ENCODE results near the gene BCAS3. TPM values are rescaled to one million over a fixed set of nuclear protein-coding genes. Genes with fewer than 3 reads are reported as not detected.

Gene BCAS3
- polyA plus RNA-seq, 3 donors, result 10.3 to 19.1 (median 14.7) TPM

DNA sequence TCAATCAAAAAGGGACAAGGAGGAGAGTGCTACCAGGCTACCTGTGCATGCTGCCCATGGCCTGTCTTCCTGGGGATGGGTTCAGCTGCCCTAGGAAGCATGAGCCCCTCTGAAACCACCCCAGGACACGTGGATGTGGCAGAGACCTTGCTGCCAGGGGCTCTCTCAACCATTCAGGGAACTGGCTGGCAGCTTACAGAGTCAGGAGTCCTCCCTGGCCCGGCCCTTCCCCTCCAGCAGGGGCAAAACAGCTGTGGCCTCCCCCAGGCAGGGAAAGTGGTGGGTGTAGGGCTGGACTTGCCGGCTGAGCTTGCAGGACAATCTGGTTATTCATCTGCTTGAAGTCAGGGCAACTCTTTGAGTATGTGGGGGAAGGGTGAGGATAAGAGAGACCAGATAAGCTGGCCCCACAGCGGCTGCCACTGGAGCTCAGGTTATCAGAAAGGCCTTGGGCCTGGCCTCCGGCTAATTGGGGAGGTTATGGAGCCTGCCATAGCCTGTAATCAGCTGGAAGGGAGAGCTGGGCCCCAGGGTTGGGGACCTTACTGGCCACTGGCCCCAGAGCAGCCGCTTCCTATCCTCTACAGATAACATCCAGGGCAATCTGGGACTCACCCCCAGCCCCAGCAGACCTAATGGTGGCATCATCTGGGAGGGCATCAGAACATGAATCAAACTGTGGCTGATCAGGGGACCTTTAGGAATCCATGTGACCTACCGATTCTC is 716.4 kb downstream of the BCAS3 start:
- Histone ChIP-seq H3K9me3 (replicated peaks in 1 of 2; ENCODE audit: control insufficient read depth in 1 of 2, insufficient read depth in 1 of 2, low read length in 2 of 2) (peaks cover 0 to 15% of the 10 kb centered on the region in 2 donors), H3K27ac (ENCODE audit: low read depth in 1 of 2, low read length in 2 of 2) (no peak overlapping the region), H3K27me3 (ENCODE audit: control insufficient read depth in 2 of 2, insufficient read depth in 2 of 2, low read length in 2 of 2) (peaks cover 29 to 50% of the 10 kb centered on the region in 2 donors), H3K4me3 (replicated peaks in 1 of 3; ENCODE audit: low read depth in 2 of 3, low read length in 3 of 3) (no peak overlapping the region), H2AFZ (ENCODE audit: insufficient read depth, low read depth, low read length, poor library complexity, severe bottlenecking) (no peak overlapping the region), H3K36me3 (replicated peaks in 1 of 2; ENCODE audit: control insufficient read depth in 1 of 2, insufficient read depth in 2 of 2, low read length in 2 of 2) (no peaks in the 10 kb centered on the region), H3K4me2 (replicated peaks; ENCODE audit: extremely low read depth, low read length, poor library complexity, severe bottlenecking) (no peak overlapping the region), H3K4me1 (ENCODE audit: control insufficient read depth in 1 of 2, insufficient read depth in 2 of 2, low read length in 2 of 2) (peaks cover 3 to 23% of the 10 kb centered on the region in 2 donors), H4K20me1 (ENCODE audit: insufficient read depth, low read length) (no peaks in the 10 kb centered on the region), H3K79me2 (ENCODE audit: insufficient read depth, low read length) (no peaks in the 10 kb centered on the region), H3K9ac (ENCODE audit: insufficient read depth, low read length, poor library complexity, severe bottlenecking) (no peak overlapping the region)
- WGBS (ENCODE audit: insufficient coverage), result 89% methylated on average over 5 of the region's 7 CpGs
- intact Hi-C loops (cut with micrococcal nuclease), result loop anchor here (5.0 to 10.0 kb wide), 4 partner anchors 389 to 672 kb away; no protein-coding TSS in a partner anchor
- DNase-seq, result no peak
- Mint-ChIP-seq H3K27ac (no peak overlapping the region), H3K4me3 (peak overlapping the region in 1 of 2 donors; percentile 85), H3K36me3 (peaks cover 5 to 15% of the 10 kb centered on the region in 2 donors), H3K9me3 (peaks cover 0 to 16% (median 7%) of the 10 kb centered on the region in 7 donors), H3K27me3 (ENCODE audit: low read depth in 3 of 3) (peaks cover 50 to 83% (median 54%) of the 10 kb centered on the region in 3 donors), H3K4me1 (peaks cover 14% of the 10 kb centered on the region)
- TF ChIP-seq, protein P1, sequence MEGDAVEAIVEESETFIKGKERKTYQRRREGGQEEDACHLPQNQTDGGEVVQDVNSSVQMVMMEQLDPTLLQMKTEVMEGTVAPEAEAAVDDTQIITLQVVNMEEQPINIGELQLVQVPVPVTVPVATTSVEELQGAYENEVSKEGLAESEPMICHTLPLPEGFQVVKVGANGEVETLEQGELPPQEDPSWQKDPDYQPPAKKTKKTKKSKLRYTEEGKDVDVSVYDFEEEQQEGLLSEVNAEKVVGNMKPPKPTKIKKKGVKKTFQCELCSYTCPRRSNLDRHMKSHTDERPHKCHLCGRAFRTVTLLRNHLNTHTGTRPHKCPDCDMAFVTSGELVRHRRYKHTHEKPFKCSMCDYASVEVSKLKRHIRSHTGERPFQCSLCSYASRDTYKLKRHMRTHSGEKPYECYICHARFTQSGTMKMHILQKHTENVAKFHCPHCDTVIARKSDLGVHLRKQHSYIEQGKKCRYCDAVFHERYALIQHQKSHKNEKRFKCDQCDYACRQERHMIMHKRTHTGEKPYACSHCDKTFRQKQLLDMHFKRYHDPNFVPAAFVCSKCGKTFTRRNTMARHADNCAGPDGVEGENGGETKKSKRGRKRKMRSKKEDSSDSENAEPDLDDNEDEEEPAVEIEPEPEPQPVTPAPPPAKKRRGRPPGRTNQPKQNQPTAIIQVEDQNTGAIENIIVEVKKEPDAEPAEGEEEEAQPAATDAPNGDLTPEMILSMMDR (IDR thresholded peaks at IDR 0.05), result no peak

GRCh38 chr17:61394630-61395408 is 717.2 kb downstream of the BCAS3 start:
- Mint-ChIP-seq H3K4me1 (peaks cover 15% of the 10 kb centered on the region), H3K27me3 (ENCODE audit: low read depth in 3 of 3) (peaks cover 50 to 83% (median 56%) of the 10 kb centered on the region in 3 donors), H3K27ac (no peak overlapping the region), H3K4me3 (peak overlapping the region in 1 of 2 donors; percentile 85), H3K9me3 (peaks cover 0 to 16% (median 7%) of the 10 kb centered on the region in 7 donors), H3K36me3 (peaks cover 5 to 15% of the 10 kb centered on the region in 2 donors)
- no peaks in the 10 kb centered on the region for H3K79me2 ChIP-seq (ENCODE audit: insufficient read depth, low read length)
- peaks cover 31 to 56% of the 10 kb centered on the region in 2 donors for H3K27me3 ChIP-seq (ENCODE audit: control insufficient read depth in 2 of 2, insufficient read depth in 2 of 2, low read length in 2 of 2)
- no peak overlapping the region for H3K9ac ChIP-seq (ENCODE audit: insufficient read depth, low read length, poor library complexity, severe bottlenecking)
- H3K36me3 ChIP-seq (replicated peaks in 1 of 2; ENCODE audit: control insufficient read depth in 1 of 2, insufficient read depth in 2 of 2, low read length in 2 of 2), result no peaks in the 10 kb centered on the region
- H3K4me1 ChIP-seq (ENCODE audit: control insufficient read depth in 1 of 2, insufficient read depth in 2 of 2, low read length in 2 of 2), result peaks cover 6 to 31% of the 10 kb centered on the region in 2 donors
- WGBS (ENCODE audit: insufficient coverage), result 94% methylated on average over 8 of the region's 10 CpGs
- no peak overlapping the region for H3K4me3 ChIP-seq (replicated peaks in 1 of 3; ENCODE audit: low read depth in 2 of 3, low read length in 3 of 3)
- no peaks in the 10 kb centered on the region for H4K20me1 ChIP-seq (ENCODE audit: insufficient read depth, low read length)
- H2AFZ ChIP-seq (ENCODE audit: insufficient read depth, low read depth, low read length, poor library complexity, severe bottlenecking), result no peak overlapping the region
- H3K4me2 ChIP-seq (replicated peaks; ENCODE audit: extremely low read depth, low read length, poor library complexity, severe bottlenecking), result no peak overlapping the region
- H3K9me3 ChIP-seq (replicated peaks in 1 of 2; ENCODE audit: control insufficient read depth in 1 of 2, insufficient read depth in 1 of 2, low read length in 2 of 2), result peaks cover 0 to 15% of the 10 kb centered on the region in 2 donors
- no peak overlapping the region for H3K27ac ChIP-seq (ENCODE audit: low read depth in 1 of 2, low read length in 2 of 2)
- intact Hi-C loops (cut with micrococcal nuclease), result loop anchor here (5.0 to 10.0 kb wide), 4 partner anchors 390 to 673 kb away; no protein-coding TSS in a partner anchor
- TF ChIP-seq, protein P1 (IDR thresholded peaks at IDR 0.05), result no peak
- DNase-seq, result no peak

Data from CD14-positive monocyte (primary cell).